ENCODE measurements around the gene ZNF587B. TPM values are rescaled to one million over a fixed set of nuclear protein-coding genes. Genes with fewer than 3 reads are reported as not detected.
A peak's percentile ranks its signal among the peaks of the same experiment; 100 is the strongest.
"Not testable (repeated sequence)": the region's sequence is repeated elsewhere in the genome, so short reads cannot be mapped to it uniquely, and the experiment has no call there.

Gene ZNF587B
- total RNA-seq, 3 donors from 2014 or later: 13.9 to 21.1 (median 18.3) TPM

DNA sequence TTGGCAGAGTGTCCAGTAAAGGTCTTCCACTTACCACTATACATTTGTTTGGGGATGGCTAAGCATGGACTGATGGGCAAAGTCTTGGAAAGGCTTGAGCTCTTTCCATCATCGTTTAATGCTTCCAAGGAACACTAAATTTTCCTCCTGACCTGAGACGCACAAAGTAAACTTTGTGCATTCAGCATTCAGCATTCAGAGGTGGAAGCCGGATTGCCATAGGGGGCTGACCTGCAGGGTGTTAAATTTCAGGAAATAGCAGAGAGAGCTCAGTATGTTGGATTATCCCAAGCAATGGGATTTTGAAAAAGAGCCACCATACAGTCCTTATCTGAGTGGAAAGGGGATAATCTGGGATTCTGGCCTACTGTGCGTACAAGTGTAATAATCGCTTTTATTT is 29.4 kb upstream of the ZNF587B start:
- TF ChIP-seq, protein P1, sequence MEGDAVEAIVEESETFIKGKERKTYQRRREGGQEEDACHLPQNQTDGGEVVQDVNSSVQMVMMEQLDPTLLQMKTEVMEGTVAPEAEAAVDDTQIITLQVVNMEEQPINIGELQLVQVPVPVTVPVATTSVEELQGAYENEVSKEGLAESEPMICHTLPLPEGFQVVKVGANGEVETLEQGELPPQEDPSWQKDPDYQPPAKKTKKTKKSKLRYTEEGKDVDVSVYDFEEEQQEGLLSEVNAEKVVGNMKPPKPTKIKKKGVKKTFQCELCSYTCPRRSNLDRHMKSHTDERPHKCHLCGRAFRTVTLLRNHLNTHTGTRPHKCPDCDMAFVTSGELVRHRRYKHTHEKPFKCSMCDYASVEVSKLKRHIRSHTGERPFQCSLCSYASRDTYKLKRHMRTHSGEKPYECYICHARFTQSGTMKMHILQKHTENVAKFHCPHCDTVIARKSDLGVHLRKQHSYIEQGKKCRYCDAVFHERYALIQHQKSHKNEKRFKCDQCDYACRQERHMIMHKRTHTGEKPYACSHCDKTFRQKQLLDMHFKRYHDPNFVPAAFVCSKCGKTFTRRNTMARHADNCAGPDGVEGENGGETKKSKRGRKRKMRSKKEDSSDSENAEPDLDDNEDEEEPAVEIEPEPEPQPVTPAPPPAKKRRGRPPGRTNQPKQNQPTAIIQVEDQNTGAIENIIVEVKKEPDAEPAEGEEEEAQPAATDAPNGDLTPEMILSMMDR (IDR thresholded peaks at IDR 0.05): no peak
- no peaks in the 10 kb centered on the region for H3K9me3 ChIP-seq
- peaks cover 24% of the 10 kb centered on the region for H3K4me1 ChIP-seq (ENCODE audit: low read depth)
- intact Hi-C loops (cut with DNase I, micrococcal nuclease): no loop called here
- H3K36me3 ChIP-seq (ENCODE audit: low read depth): no peaks in the 10 kb centered on the region
- DNase-seq (no peak), ATAC-seq (no peak)
- H3K4me3 ChIP-seq: no peak overlapping the region

DNA sequence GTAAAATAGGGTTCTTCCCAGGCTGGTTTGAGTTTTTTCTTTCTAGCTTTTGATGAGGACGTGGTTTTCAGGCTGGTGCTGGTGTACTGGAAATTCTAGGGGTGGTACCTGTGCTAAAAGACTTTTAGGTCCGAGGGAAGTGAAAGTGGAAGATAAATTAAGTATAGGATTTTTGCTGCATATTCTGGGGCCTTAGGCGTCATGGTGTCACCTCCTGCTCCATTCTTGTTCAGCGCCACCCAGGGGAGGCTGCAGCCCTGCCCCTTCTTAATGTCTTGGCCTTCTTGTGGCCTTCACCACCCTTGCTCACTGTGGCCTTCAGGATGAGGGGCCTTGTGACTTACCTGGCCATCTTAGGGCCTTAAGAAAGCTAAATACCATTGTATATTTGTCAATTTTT is 27.8 kb upstream of the ZNF587B start:
- Histone ChIP-seq H3K36me3 (ENCODE audit: low read depth) (no peaks in the 10 kb centered on the region), H3K4me3 (no peak overlapping the region), H3K4me1 (ENCODE audit: low read depth) (peaks cover 27% of the 10 kb centered on the region), H3K9me3 (no peaks in the 10 kb centered on the region)
- TF ChIP-seq, protein P1 (IDR thresholded peaks at IDR 0.05): no peak
- DNase-seq: no peak
- intact Hi-C loops (cut with DNase I, micrococcal nuclease): no loop called here
- ATAC-seq: no peak

DNA sequence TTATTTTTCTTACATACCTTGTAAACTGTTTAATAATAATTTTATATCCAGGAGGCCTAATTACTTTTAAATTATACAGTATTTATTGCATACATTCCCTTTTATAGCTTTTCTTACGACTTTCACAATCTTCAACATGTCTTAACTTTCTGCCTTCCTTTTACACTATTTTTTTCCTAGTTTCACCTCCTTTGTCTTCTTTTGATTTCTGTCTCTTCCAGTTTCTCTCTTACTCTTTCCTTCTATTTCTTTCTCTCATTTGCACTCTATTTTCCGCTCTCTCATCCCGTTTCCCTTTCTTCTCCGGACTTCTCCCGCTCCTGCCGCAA is 26.9 kb upstream of the ZNF587B start:
- ATAC-seq (no peak), DNase-seq (no peak)
- no peaks in the 10 kb centered on the region for H3K36me3 ChIP-seq (ENCODE audit: low read depth)
- no peaks in the 10 kb centered on the region for H3K9me3 ChIP-seq
- intact Hi-C loops (cut with DNase I, micrococcal nuclease): no loop called here
- TF ChIP-seq, protein P1 (IDR thresholded peaks at IDR 0.05): no peak
- no peak overlapping the region for H3K4me3 ChIP-seq
- peaks cover 27% of the 10 kb centered on the region for H3K4me1 ChIP-seq (ENCODE audit: low read depth)

DNA sequence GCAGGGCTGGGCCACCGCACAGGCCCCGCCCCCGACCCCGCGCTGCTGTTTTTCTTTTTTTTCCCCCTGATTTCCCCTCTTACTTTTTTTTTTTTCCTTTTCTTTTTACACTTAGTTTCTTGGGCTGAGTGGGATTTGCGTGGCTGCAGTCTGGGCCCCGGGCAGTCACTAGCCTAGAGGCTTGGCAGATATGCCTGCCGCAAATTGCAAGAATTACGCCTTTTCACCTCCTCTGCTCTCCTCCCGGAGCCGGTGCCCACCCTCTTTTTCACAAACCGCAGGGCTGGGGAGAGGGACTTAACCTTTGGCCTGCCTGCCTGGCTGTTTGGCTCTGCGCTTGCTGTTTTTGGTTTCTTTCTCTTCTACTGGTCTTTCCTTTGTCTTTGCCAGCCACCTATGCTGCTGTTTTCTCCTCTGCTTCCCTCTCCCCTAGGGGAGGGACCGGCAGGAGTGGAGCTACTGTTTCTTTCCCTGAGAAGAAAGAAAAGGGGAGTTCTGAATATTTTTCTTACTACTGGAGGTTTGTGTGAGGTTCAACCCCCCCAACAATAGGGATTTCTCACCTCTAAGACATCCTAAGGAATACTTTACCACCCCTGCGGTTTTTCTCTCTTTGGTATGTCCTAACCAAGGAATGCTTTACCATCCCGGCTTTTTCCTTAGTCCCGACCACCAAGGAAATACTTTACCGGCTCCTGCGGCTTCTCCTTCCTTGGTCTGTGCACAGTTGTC is 26.3 kb upstream of the ZNF587B start:
- Histone ChIP-seq H3K4me3 (peak overlapping the region; percentile 9), H3K4me1 (ENCODE audit: low read depth) (peaks cover 27% of the 10 kb centered on the region), H3K36me3 (ENCODE audit: low read depth) (no peaks in the 10 kb centered on the region), H3K9me3 (no peaks in the 10 kb centered on the region)
- ATAC-seq (peak; percentile 55), DNase-seq (peak; percentile 51 to 66 (median 60))
- intact Hi-C loops (cut with DNase I, micrococcal nuclease): no loop called here
- TF ChIP-seq, protein P1 (IDR thresholded peaks at IDR 0.05): no peak

DNA sequence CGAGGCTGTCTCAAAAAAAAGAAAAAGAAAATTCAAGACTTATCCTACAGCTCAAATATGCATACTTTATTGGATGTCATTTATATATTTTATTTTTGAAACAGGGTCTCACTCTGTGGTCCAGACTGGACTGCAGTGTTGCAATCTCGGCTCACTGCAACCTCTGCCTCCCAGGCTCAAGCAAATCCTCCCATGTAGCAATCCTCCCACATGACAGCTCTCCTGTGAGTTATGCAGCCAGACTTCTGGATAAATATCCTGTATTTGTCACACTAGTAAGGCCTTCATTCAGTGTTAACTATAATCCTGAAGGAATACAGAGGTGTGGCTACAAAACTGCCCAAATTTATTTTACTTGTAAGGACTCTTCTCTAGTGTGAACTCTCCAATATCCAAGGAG is 22.6 kb upstream of the ZNF587B start:
- no peaks in the 10 kb centered on the region for H3K9me3 ChIP-seq
- ATAC-seq (no peak), DNase-seq (no peak)
- intact Hi-C loops (cut with DNase I, micrococcal nuclease): no loop called here
- H3K36me3 ChIP-seq (ENCODE audit: low read depth): no peaks in the 10 kb centered on the region
- H3K4me3 ChIP-seq: no peak overlapping the region
- H3K4me1 ChIP-seq (ENCODE audit: low read depth): peaks cover 21% of the 10 kb centered on the region
- TF ChIP-seq, protein P1 (IDR thresholded peaks at IDR 0.05): no peak

DNA sequence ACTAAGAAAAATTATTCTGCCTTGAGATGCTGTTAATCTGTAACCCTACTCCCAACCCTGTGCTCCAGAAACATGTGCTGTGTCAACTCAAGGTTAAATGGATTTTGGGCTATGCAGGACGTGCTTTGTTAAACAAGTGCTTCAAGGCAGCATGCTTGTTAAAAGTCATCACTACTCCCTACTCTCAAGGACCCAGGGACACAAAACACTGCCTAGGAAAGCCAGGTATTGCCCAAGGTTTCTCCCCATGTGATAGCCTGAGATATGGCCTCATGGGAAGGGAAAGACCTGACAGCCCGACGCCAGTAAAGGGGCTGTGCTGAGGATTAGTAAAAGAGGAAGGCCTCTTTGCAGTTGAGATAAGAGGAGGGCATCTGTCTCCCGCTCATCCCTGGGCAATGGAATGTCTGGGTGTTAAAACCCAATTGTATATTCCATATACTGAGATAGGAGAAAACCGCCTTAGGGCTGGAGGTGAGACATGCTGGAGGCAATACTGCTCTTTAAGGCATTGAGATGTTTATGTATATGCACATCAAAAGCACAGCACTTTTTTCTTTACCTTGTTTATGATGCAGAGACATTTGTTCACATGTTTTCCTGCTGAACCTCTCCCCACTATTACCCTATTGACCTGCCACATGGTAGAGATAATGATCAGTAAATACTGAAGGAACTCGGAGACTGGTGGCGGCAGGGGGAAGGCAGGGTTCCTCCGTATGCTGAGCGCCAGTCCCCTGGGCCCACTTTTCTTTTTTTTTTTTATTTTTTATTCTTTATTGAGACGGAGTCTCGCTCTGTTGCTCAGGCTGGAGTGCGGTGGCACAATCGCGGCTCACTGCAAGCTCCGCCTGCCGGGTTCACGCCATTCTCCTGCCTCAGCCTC is 19.4 kb upstream of the ZNF587B start:
- peaks cover 18% of the 10 kb centered on the region for H3K4me1 ChIP-seq (ENCODE audit: low read depth)
- intact Hi-C loops (cut with DNase I, micrococcal nuclease); H3K36me3 ChIP-seq (ENCODE audit: low read depth); ATAC-seq; H3K9me3 ChIP-seq; H3K4me3 ChIP-seq: not testable (repeated sequence)
- peak in 1 of 3 donors; percentile 44 for DNase-seq

Measured in mucosa of descending colon (tissue), 3 donors.